Femur (tissue), 1 donor: ENCODE results near the gene ACTA2.

Experiments
- DNase-seq: peaks from one replicate; pipeline ENCODE4 v3.0.0-alpha.2; 2017

The ACTA2 gene

DNA sequence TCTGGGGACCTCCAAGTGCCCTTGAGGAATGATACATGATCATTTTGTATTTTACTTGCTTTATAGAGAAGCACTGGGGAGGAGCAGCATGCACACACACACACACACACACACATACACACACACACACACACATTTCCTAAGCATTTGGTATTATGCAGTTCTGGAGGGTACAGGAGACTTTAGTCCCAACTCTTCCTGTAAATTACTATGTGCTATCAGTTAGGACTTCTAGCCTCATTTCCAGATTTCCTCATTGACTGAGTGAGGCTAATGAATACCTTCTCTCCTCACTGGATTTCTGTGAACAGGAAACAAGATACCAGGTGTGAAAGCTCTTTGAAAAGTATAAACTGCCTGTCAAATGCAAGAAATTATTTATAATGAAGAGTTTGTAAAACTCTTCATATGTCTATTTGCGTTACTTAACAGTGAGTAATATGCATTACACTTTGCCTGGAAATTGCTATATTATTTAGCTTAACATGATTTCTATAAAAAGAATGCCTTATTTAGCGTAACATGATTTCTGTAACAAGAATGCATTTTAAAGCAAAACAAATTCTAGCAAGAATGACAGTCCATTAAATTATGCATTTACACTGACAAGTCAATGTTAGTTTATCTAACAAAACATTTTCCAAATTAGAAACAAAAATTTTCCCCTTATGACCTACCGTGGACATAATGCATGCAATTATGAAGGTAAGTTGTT is 34.2 kb downstream of the ACTA2 start:
- no peak for DNase-seq

GRCh38 chr10:88916986-88917385 is 35.6 kb downstream of the ACTA2 start:
- no peak for DNase-seq

- no peak for DNase-seq
Observed at GRCh38 chr10:88916231-88916630, 36.3 kb downstream of the ACTA2 start.

- DNase-seq: no peak
Observed at GRCh38 chr10:88915781-88916180, 36.8 kb downstream of the ACTA2 start.

DNA sequence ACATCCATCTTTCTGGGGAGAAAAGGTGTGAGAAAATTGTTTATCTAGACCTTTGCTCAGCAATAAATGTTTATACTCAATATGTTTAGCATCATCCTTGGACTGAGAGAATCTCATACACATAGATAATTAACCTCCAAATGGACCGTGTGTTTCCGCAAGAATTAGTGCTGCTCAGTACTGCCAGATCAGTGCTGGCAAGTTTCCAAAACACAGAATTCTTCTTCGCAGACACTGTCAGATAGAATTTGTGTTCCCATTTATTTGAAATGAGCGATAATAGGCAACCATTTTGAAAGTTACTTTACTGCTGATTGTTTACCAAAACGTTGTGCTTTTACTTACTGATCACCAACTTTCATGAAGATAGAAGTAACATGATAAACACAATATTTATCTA is 38.8 kb downstream of the ACTA2 start:
- no peak for DNase-seq

DNA sequence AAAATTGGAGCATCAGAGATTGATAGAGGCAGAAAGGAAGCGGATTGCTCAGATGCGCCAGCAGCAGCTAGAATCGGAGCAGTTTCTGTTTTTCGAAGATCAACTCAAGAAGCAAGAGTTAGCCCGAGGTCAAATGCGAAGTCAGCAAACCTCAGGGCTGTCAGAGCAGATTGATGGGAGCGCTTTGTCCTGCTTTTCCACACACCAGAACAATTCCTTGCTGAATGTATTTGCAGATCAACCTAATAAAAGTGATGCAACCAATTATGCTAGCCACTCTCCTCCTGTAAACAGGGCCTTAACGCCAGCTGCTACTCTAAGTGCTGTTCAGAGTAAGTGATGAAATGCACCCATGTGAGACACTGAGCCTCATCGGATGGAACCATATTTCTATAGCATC is 39.4 kb downstream of the ACTA2 start:
- DNase-seq: no peak

- no peak for DNase-seq
Observed at GRCh38 chr10:88911851-88912250, 40.7 kb downstream of the ACTA2 start.

DNA sequence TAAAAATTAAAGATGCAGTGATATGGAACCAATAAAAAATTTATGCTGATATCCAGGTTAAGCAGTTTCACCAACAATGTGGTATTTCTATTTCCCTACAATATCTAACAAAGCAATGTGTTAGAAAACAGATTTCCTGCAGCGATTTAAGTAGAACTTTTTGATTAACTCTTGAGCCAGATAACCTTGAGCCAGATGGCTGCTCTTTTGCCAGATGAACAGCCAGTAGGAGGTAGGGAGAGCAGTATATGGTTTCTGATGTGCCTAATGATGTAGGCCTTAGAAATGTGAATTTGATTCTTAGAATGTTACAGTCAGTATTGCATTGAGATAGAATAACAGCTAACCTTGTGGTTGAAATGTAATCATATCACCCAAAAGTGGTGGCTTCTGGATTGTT is 41.5 kb downstream of the ACTA2 start:
- no peak for DNase-seq

GRCh38 chr10:88908194-88908593 is 44.4 kb downstream of the ACTA2 start:
- DNase-seq: no peak

DNA sequence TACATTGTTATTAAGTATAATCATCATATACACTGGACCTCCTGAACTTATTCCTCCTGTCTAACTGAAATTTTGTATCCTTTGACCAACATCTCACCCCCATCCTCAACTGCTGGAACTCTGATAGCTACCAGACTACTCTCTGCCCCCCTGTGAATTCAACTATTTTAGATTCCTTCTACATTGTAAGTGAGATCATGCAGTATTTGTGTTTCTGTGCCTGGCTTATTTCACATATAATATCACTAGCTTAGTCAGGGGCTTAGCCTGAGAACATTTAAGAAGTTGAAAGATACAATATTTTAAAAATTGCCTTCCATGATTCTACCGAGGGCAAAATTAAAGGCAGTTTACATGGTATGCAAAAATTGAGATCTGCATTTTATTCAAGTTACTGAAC is 45.7 kb downstream of the ACTA2 start:
- no peak for DNase-seq

DNA sequence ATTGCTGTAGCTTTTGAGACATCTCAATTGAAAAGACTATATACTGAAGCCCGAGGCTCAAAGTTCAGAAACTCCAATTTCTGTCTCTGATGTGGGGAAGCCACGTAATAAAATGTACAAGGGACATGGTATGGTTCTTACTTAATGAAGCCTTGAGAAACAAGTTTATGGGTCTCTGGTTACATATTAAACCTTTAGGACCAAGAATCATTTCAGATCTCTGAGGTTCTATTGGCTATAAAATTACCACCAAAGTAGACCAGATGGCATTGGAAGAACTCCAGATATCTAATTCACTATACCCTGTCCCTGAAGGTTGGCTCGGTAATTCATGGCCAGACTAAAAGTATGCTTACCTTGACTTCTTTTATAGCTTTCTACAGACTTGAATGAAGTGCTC is 48.9 kb downstream of the ACTA2 start:
- DNase-seq: no peak

GRCh38 chr10:88901984-88902789 is 50.4 kb downstream of the ACTA2 start:
- no peak for DNase-seq

DNA sequence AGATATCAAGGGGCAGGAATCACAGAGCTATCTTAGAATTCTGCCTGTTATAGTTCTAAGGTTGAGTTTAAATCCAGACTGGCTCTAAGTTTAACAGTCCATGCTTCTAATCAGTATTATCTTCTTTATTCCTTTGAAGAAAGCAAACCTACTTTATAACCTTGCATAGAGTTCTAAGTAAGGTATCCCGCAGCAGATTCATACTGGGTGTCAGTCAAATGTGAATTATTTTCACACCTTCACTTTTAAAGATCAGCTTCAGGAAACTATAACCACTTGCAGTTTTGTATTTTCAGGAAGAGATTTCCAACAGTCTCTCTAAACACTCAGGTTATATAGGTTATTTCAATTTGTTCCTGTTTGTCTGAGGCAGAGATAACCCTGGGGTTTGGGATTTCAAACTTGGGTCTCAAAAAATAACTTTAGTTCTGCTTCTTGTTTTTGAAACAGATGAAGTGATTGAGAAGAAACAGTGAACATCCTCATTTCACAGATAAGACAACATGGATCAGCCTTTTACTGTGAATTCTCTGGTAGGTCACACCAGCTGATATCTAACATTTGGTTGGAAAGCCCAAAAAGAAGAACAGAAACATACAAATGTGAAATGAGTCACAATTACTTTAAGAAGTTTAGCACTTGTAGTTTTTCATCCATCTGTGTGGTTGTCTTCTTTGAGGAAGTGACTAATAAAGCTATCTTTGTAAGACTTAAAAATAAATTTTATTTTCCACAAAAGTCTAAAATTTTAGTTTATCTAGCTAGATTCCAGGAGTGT is 51.2 kb downstream of the ACTA2 start:
- DNase-seq: no peak

- no peak for DNase-seq
Observed at GRCh38 chr10:88899886-88900285, 52.7 kb downstream of the ACTA2 start.

DNA sequence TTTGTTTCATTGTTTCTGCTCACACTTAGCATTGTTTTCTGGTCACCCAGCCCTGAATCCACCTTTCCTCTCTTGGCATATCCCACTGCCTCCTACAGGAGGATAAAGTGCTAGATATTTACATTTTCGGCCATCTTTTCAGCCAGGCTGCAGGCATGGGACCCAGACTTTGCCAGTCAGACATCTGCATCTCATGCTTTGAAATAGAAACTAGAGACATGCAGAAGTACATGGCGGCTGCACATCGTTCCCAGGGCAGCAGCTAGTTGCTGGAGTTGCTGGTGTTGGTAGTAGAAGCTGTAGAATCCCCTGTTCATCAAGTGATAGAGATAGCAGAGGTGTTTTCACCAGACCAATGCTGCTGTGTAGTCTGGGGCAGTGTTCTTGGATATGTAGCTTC is 53.8 kb downstream of the ACTA2 start:
- DNase-seq: no peak

DNA sequence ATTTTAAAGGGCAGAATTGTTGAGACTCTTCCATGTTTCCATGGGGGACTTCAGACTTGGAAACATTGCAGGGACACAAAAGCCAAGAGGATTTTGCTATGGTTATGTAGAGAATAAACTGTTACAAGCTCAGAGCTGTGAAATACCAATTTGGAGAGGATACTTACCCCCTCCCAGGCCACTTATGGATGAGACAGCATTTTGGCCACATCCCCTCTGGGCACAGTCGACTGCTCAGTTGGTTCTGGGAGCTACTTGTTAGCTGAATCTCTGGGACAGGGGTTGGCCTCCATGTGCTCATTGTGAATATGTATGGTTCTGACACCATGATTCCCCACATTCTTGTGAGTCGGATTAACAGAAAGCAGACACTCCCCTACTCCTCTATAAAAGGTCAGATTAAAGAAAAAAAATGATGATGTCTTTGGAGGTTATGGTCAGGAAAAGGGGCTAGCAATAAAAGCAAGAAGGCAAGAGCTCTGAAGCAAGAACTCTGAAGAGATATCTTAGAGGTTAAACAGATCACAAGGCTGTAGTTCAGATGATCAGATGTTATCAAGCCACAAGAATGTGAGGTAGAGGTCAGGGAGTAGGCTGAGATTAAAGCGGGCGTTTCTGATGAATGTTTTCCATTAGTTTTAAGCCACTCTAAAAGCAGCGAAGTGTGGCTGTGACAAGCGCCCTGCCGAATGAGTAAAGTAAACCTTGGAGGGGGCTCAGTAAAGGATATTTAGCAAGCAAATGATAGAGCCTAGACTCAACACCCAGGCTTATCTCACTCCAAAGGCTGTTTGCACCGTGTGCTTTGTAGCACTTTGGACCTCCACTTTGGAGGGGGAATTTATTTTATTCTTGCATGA is 55.3 kb downstream of the ACTA2 start:
- peak; percentile 42 for DNase-seq

DNA sequence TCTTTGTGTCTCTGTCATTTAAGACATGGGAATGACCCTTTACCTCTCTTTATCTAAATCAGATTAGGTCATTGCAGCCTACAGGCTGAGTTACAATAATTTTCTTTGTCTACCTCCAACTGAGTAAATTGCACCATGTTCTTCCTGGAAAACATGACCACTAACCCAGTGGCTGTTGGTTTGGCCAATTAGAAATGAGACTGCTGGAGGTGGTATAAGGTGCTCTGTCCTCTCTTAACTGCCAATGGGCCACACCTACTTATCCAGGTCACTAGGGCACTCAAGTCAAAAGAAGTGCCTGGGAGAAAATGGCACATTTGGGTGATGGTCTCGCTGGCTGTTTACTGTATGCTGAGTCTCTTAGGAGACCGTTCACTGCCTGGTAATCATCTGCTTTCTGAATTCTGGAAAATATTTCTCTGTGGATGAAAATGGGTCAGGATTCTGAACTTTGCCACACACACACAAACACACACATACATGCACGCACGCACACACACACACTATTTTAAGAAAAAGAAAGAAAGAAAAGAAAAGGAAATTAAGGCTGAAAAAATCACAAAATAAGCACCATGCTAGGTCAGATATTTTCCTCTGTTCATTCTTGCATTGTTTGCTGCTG is 56.1 kb downstream of the ACTA2 start:
- DNase-seq: no peak

DNA sequence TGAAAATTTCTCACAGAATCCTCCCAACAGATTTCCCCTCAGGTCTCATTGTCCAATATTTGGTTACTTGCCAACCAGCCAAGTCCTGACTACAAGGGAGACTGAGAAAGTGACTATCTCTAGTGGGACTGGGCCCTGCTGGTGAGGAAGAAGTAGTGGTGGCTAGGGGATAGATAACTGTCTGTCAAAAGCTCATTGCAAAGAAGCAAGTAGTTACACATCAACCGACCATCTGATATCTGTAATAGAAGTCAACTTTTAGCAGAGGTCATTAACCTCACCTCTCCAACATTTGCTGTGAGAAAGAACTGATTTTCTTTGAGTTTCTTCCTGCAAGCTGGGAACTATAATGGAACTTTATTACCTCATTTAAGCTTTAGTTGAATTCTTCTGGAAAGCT is 57.3 kb downstream of the ACTA2 start:
- DNase-seq: no peak

GRCh38 chr10:88893611-88894010 is 59.0 kb downstream of the ACTA2 start:
- no peak for DNase-seq

GRCh38 chr10:88892222-88892967 is 60.2 kb downstream of the ACTA2 start:
- no peak for DNase-seq

GRCh38 chr10:88890681-88891381 is 61.7 kb downstream of the ACTA2 start:
- DNase-seq: no peak
